ENCODE measurements around the gene USP35. TPM values are rescaled to one million over a fixed set of nuclear protein-coding genes. Genes with fewer than 3 reads are reported as not detected.

The USP35 gene
- total and polyA plus RNA-seq, 2 experiments from 2014 or later = 11.1 to 35.0 TPM

DNA sequence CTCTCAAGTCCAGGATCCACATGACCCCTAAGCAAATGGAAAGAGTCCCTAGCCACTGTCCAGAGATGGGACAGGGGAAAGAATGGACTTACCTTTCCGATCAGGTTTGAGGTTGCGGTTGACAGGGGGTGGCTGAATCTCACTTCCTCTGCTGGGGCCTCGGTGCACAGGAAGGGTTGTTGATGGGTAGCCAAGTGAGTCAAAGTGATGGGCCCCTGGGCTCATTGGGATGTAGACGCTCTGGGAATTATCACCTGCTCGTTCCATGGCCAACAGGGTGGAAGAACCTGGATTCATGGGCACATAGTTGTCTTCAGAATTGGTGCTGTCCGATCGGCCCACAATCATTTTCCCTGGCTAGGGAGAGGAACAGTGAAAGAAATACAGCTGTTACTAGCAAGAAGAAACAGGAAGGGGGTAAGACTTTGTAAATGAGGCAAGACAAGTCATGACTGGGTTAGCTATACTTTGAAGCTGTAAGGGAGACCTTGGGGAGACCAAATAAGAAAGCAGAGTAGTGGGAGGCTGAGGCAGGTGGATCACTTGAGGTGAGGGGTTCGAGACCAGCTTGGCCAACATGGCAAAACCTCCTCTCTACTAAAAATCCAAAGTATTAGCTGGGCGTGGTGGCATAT is 34.7 kb downstream of the USP35 start:
- no peak overlapping the region for H3K27ac ChIP-seq
- peaks cover 27% of the 10 kb centered on the region for H3K36me3 ChIP-seq
- H3K27me3 ChIP-seq = no peaks in the 10 kb centered on the region
- no peak for TF ChIP-seq CTCF (IDR thresholded peaks at IDR 0.05; ENCODE audit: low read depth, low read length)
- no peak overlapping the region for H3K4me3 ChIP-seq
- no peak for DNase-seq (ENCODE audit: low read depth in 1 of 2, low spot score in 1 of 2)
- H3K4me1 ChIP-seq (ENCODE audit: low read depth) = no peaks in the 10 kb centered on the region
- no peaks in the 10 kb centered on the region for H3K9me3 ChIP-seq (ENCODE audit: low read depth)

DNA sequence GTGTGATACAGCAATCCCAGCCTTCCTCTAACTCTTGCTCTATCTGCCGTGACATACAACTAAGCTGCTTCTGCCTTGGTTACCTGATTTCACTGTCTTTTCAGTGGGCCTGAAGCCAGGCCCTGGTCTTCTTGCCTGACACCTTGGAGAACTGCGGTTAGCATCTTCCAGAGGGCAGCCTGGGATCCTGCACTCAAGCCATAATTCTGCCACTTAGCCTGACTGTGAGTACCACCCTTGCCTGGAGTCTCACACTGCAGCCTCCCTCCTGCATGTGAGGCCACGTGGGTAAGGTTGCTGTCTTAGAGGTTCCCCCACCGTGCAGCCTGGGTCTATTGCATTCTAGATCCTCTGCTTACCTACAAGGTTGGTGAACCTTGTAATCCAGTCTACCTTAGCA is 35.8 kb downstream of the USP35 start:
- Histone ChIP-seq H3K27ac (no peak overlapping the region), H3K4me3 (no peak overlapping the region), H3K4me1 (ENCODE audit: low read depth) (no peaks in the 10 kb centered on the region), H3K9me3 (ENCODE audit: low read depth) (no peaks in the 10 kb centered on the region), H3K27me3 (no peaks in the 10 kb centered on the region), H3K36me3 (peaks cover 21% of the 10 kb centered on the region)
- no peak for TF ChIP-seq CTCF (IDR thresholded peaks at IDR 0.05; ENCODE audit: low read depth, low read length)
- DNase-seq (ENCODE audit: low read depth in 1 of 2, low spot score in 1 of 2) = no peak

DNA sequence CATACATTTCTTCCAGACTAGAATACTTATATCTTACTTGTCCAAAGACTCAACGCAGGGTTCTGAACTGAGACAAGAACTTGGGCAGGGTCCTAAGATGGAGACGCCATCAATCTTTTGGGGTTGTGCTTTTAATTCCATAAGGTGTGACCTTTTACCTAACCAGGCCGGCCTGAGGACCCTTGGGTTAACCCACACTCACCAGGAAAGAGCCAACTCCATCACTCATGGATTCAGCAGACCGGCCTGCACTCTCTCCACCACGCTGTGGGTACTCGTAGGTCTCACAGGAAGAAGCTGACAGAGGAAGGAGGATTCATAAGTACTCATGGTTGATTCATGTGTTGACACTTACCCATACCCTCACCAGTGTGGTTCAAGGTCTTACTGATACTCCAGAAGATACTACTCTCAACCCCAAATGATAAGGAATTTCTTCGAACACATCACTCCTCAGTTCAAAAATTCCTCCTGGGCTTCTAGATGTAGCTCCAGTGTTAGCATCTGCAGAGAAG is 36.2 kb downstream of the USP35 start:
- Histone ChIP-seq H3K4me1 (ENCODE audit: low read depth) (no peaks in the 10 kb centered on the region), H3K4me3 (no peak overlapping the region), H3K36me3 (peaks cover 16% of the 10 kb centered on the region), H3K27ac (no peak overlapping the region), H3K27me3 (no peaks in the 10 kb centered on the region), H3K9me3 (ENCODE audit: low read depth) (no peaks in the 10 kb centered on the region)
- no peak for TF ChIP-seq CTCF (IDR thresholded peaks at IDR 0.05; ENCODE audit: low read depth, low read length)
- no peak for DNase-seq (ENCODE audit: low read depth in 1 of 2, low spot score in 1 of 2)

GRCh38 chr11:78226684-78227680 is 38.3 kb downstream of the USP35 start:
- no peak overlapping the region for H3K4me3 ChIP-seq
- H3K4me1 ChIP-seq (ENCODE audit: low read depth) = peaks cover 4% of the 10 kb centered on the region
- TF ChIP-seq CTCF (IDR thresholded peaks at IDR 0.05; ENCODE audit: low read depth, low read length) = no peak
- H3K27me3 ChIP-seq = no peaks in the 10 kb centered on the region
- H3K9me3 ChIP-seq (ENCODE audit: low read depth) = no peaks in the 10 kb centered on the region
- H3K36me3 ChIP-seq = peaks cover 6% of the 10 kb centered on the region
- no peak overlapping the region for H3K27ac ChIP-seq
- DNase-seq (ENCODE audit: low read depth in 1 of 2, low spot score in 1 of 2) = no peak

DNA sequence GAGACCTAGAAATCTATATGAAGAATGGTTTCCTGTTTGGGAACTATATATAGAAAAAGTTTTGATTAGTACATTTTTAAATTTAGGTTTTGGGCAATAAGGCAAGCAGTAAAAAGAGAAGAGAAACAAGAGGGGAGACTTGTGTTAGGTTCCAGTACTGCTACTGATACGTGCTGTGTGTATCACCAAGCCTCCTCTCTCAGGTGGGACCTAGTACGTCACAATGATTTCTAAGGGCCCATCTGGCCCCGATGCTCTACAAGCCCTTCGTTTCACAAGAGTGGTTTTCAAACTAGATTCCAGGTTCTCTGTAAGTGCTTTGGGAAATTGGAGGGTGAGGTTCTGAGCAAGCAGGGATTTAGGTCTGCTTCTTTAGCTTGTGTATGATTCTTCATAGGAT is 39.2 kb downstream of the USP35 start:
- H3K27ac ChIP-seq = no peak overlapping the region
- no peaks in the 10 kb centered on the region for H3K9me3 ChIP-seq (ENCODE audit: low read depth)
- peaks cover 6% of the 10 kb centered on the region for H3K36me3 ChIP-seq
- no peak for TF ChIP-seq CTCF (IDR thresholded peaks at IDR 0.05; ENCODE audit: low read depth, low read length)
- no peak overlapping the region for H3K4me3 ChIP-seq
- peaks cover 9% of the 10 kb centered on the region for H3K4me1 ChIP-seq (ENCODE audit: low read depth)
- no peak for DNase-seq (ENCODE audit: low read depth in 1 of 2, low spot score in 1 of 2)
- H3K27me3 ChIP-seq = no peaks in the 10 kb centered on the region

All from cardiac muscle cell (in vitro differentiated cells and primary cell).